GM21576 (cell line): Measurements from ENCODE around the gene NPHP1.
"Not testable (repeated sequence)": the region's sequence is repeated elsewhere in the genome, so short reads cannot be mapped to it uniquely, and the experiment has no call there.

Source experiments
- ATAC-seq: cut with Tn5 transposase; IDR thresholded peaks from one replicate; pipeline ENCODE4 v1.9.1; 2021; ENCODE audit warnings: mild to moderate bottlenecking, moderate library complexity; ENCODE audit not compliant: unreplicated experiment

Gene NPHP1

GRCh38 chr2:110105183-110105582, 99.6 kb downstream of the NPHP1 start:
- ATAC-seq, result no peak

GRCh38 chr2:110104025-110104771, 100.6 kb downstream of the NPHP1 start:
- no peak for ATAC-seq

GRCh38 chr2:110103061-110103961, 101.5 kb downstream of the NPHP1 start:
- ATAC-seq, result no peak

- ATAC-seq, result no peak
Observed at GRCh38 chr2:110101901-110102803, 102.7 kb downstream of the NPHP1 start.

- no peak for ATAC-seq
Observed at GRCh38 chr2:110101280-110101844, 103.5 kb downstream of the NPHP1 start.

- not testable (repeated sequence) for ATAC-seq
Observed at GRCh38 chr2:110100880-110101279, 103.9 kb downstream of the NPHP1 start.

GRCh38 chr2:110100480-110100879, 104.3 kb downstream of the NPHP1 start:
- ATAC-seq, result no peak

- no peak for ATAC-seq
Observed at GRCh38 chr2:110099471-110100225, 105.2 kb downstream of the NPHP1 start.

GRCh38 chr2:110099038-110099425, 105.8 kb downstream of the NPHP1 start:
- no peak for ATAC-seq

GRCh38 chr2:110097506-110098220, 107.2 kb downstream of the NPHP1 start:
- no peak for ATAC-seq

GRCh38 chr2:110095994-110096633, 108.7 kb downstream of the NPHP1 start:
- ATAC-seq, result no peak

GRCh38 chr2:110094884-110095534, 109.8 kb downstream of the NPHP1 start:
- not testable (repeated sequence) for ATAC-seq

- ATAC-seq, result not testable (repeated sequence)
Observed at GRCh38 chr2:110093924-110094323, 110.9 kb downstream of the NPHP1 start.

GRCh38 chr2:110090164-110090563, 114.6 kb downstream of the NPHP1 start:
- not testable (repeated sequence) for ATAC-seq

- ATAC-seq, result not testable (repeated sequence)
Observed at GRCh38 chr2:110083757-110084156, 121.1 kb downstream of the NPHP1 start.

GRCh38 chr2:110083162-110083561, 121.7 kb downstream of the NPHP1 start:
- not testable (repeated sequence) for ATAC-seq

- ATAC-seq, result not testable (repeated sequence)
Observed at GRCh38 chr2:110078104-110078503, 126.7 kb downstream of the NPHP1 start.

GRCh38 chr2:110075896-110076295, 128.9 kb downstream of the NPHP1 start:
- ATAC-seq, result not testable (repeated sequence)
